H9 (cell line): ENCODE measurements around the gene DBET. TPM values are rescaled to one million over a fixed set of nuclear protein-coding genes. Genes with fewer than 3 reads are reported as not detected.
"Not testable (repeated sequence)": the region's sequence is repeated elsewhere in the genome, so short reads cannot be mapped to it uniquely, and the experiment has no call there.

Experiments used
- DNase-seq: peaks from one replicate; pipeline ENCODE4 v3.0.0-alpha.2; 2017
- H2AFZ ChIP-seq: one replicate; pipeline ENCODE4 v1.6.1; 2013; ENCODE audit warnings: mild to moderate bottlenecking, low read length, control low read depth, moderate library complexity
- H2AK5ac ChIP-seq: 2 replicates; pipeline ENCODE4 v1.6.1; 2013; ENCODE audit warnings: low read length, control low read depth, mixed read lengths; ENCODE audit not compliant: insufficient read length
- H2BK120ac ChIP-seq: one replicate; pipeline ENCODE4 v1.6.1; 2013; ENCODE audit warnings: low read depth, mild to moderate bottlenecking, low read length, control low read depth, inconsistent platforms; ENCODE audit not compliant: poor library complexity, severe bottlenecking
- H2BK12ac ChIP-seq: 2 replicates; pipeline ENCODE4 v1.6.1; 2013; ENCODE audit warnings: low read length, control low read depth, mixed read lengths, low read depth; ENCODE audit not compliant: insufficient read length
- H2BK15ac ChIP-seq: 2 replicates; pipeline ENCODE4 v1.6.1; 2013; ENCODE audit warnings: low read depth, low read length, control low read depth
- H2BK20ac ChIP-seq: one replicate; pipeline ENCODE4 v1.6.1; 2013; ENCODE audit warnings: low read depth, mild to moderate bottlenecking, low read length, control low read depth, inconsistent platforms; ENCODE audit not compliant: poor library complexity, severe bottlenecking
- H2BK5ac ChIP-seq: 2 replicates; pipeline ENCODE4 v1.6.1; 2013; ENCODE audit warnings: low read length, control low read depth, mixed read lengths; ENCODE audit not compliant: insufficient read length
- H3K14ac ChIP-seq: 2 replicates; pipeline ENCODE4 v1.6.1; 2013; ENCODE audit warnings: low read length, control low read depth; ENCODE audit not compliant: insufficient read depth
- H3K18ac ChIP-seq: 2 replicates; pipeline ENCODE4 v1.6.1; 2013; ENCODE audit warnings: low read depth, mild to moderate bottlenecking, mixed read lengths, low read length, control low read depth; ENCODE audit not compliant: insufficient read length
- H3K23ac ChIP-seq: 2 replicates; pipeline ENCODE4 v1.6.1; 2013; ENCODE audit warnings: low read length, control low read depth, mixed read lengths, low read depth; ENCODE audit not compliant: insufficient read length
- H3K23me2 ChIP-seq: 2 replicates; pipeline ENCODE4 v1.6.1; 2013; ENCODE audit warnings: low read depth, mild to moderate bottlenecking, mixed read lengths, low read length, control low read depth; ENCODE audit not compliant: insufficient read length, poor library complexity, severe bottlenecking
- H3K27ac ChIP-seq: 2 replicates; pipeline ENCODE4 v1.5.1; 2013; ENCODE audit warnings: low read length, control low read depth, mixed read lengths, low read depth; ENCODE audit not compliant: insufficient read length
- H3K27me3 ChIP-seq: 2 replicates; pipeline ENCODE4 v1.6.1; 2013; ENCODE audit warnings: low read length, control low read depth, inconsistent platforms; ENCODE audit not compliant: insufficient read depth
- H3K4ac ChIP-seq: 2 replicates; pipeline ENCODE4 v1.6.1; 2013; ENCODE audit warnings: low read depth, mild to moderate bottlenecking, control low read depth, inconsistent platforms, low read length, moderate library complexity
- H3K4me1 ChIP-seq: 2 replicates; pipeline ENCODE4 v1.6.1; 2013; ENCODE audit warnings: low read length, control low read depth, inconsistent platforms; ENCODE audit not compliant: insufficient read depth
- H3K4me2 ChIP-seq: 2 replicates; pipeline ENCODE4 v1.6.1; 2013; ENCODE audit warnings: low read length, control low read depth, mixed read lengths; ENCODE audit not compliant: insufficient read length, insufficient read depth
- H3K56ac ChIP-seq: 2 replicates; pipeline ENCODE4 v1.6.1; 2013; ENCODE audit warnings: low read depth, mild to moderate bottlenecking, mixed read lengths, low read length, control low read depth; ENCODE audit not compliant: insufficient read length
- H3K79me1 ChIP-seq: 2 replicates; pipeline ENCODE4 v1.6.1; 2013; ENCODE audit warnings: low read depth, mild to moderate bottlenecking, moderate library complexity, low read length, control low read depth, inconsistent platforms; ENCODE audit not compliant: insufficient read depth, poor library complexity, severe bottlenecking
- H3K79me2 ChIP-seq: 2 replicates; pipeline ENCODE4 v1.6.1; 2013; ENCODE audit warnings: low read length, control low read depth, inconsistent platforms; ENCODE audit not compliant: insufficient read depth
- H3K9ac ChIP-seq: 2 replicates; pipeline ENCODE4 v1.6.1; 2013; ENCODE audit warnings: low read length, control low read depth, mixed read lengths; ENCODE audit not compliant: insufficient read length; ENCODE audit errors: extremely low read depth
- H3K9me3 ChIP-seq: one replicate; pipeline ENCODE4 v1.6.1; 2013; ENCODE audit warnings: low read depth, low read length, inconsistent platforms; ENCODE audit not compliant: control insufficient read depth
- H3T11ph ChIP-seq: one replicate; pipeline ENCODE4 v1.6.1; 2013; ENCODE audit warnings: mild to moderate bottlenecking, low read length, control low read depth, inconsistent platforms
- H4K20me1 ChIP-seq: one replicate; pipeline ENCODE4 v1.6.1; 2013; ENCODE audit not compliant: control insufficient read depth, insufficient read length, insufficient read depth
- H4K5ac ChIP-seq: 2 replicates; pipeline ENCODE4 v1.6.1; 2013; ENCODE audit warnings: low read depth, mild to moderate bottlenecking, mixed read lengths, low read length, control low read depth; ENCODE audit not compliant: insufficient read length
- H4K8ac ChIP-seq: replicated peaks from 2 replicates; pipeline ENCODE4 v1.6.1; 2013; ENCODE audit warnings: low read length, control low read depth, mixed read lengths, low read depth; ENCODE audit not compliant: insufficient read length
- H4K91ac ChIP-seq: 2 replicates; pipeline ENCODE4 v1.6.1; 2013; ENCODE audit warnings: low read depth, mild to moderate bottlenecking, moderate library complexity, mixed read lengths, low read length, control low read depth; ENCODE audit not compliant: insufficient read length
- H3K27ac Mint-ChIP-seq, 3 experiments: 2 replicates in 2 of 3; 3 replicates in 1 of 3; pipeline ENCODE4 v1.8.0; 2020 to 2021; ENCODE audit warnings: mixed read lengths in 3 of 3, mild to moderate bottlenecking in 1 of 3, moderate library complexity in 1 of 3
- H3K27me3 Mint-ChIP-seq: 2 replicates; pipeline ENCODE4 v1.8.0; 2021; ENCODE audit warnings: low read depth, mild to moderate bottlenecking, moderate library complexity, mixed read lengths
- H3K36me3 Mint-ChIP-seq, 3 experiments: 2 replicates in 2 of 3; 3 replicates in 1 of 3; pipeline ENCODE4 v1.8.0; 2020 to 2021; ENCODE audit warnings: low read depth in 3 of 3, mixed read lengths in 3 of 3; ENCODE audit not compliant: insufficient read depth in 1 of 3
- H3K4me1 Mint-ChIP-seq, 2 experiments: 2 replicates each; pipeline ENCODE4 v1.8.0; 2020; ENCODE audit warnings: mixed read lengths in 2 of 2
- H3K4me3 Mint-ChIP-seq, 2 experiments: 2 replicates in 1 of 2; 3 replicates in 1 of 2; pipeline ENCODE4 v1.8.0; 2020 to 2021; ENCODE audit warnings: mild to moderate bottlenecking in 2 of 2, mixed read lengths in 2 of 2, moderate library complexity in 1 of 2
- H3K9me3 Mint-ChIP-seq, 2 experiments: 2 replicates in 1 of 2; 3 replicates in 1 of 2; pipeline ENCODE4 v1.8.0; 2020; ENCODE audit warnings: mild to moderate bottlenecking in 2 of 2, mixed read lengths in 2 of 2, moderate library complexity in 1 of 2
- WGBS: extraction: QIAGEN DNeasy Blood & Tissue Kit; methylation state at CpG from one replicate; pipeline ENCODE4 v1.1.7; 2013; ENCODE audit warnings: missing lambda C conversion rate, low lambda C conversion rate, mixed read lengths; ENCODE audit not compliant: insufficient read length; ENCODE audit errors: extremely low coverage; 5-methylcytosine and 5-hydroxymethylcytosine counted together
- total RNA-seq: library from RNA; stranded (reverse); gene quantifications from 2 replicates; pipeline ENCODE4 v1.2.1, GENCODE V29; 2021

DBET gene
- total RNA-seq, 1 experiment from 2014 or later: not detected

DNA sequence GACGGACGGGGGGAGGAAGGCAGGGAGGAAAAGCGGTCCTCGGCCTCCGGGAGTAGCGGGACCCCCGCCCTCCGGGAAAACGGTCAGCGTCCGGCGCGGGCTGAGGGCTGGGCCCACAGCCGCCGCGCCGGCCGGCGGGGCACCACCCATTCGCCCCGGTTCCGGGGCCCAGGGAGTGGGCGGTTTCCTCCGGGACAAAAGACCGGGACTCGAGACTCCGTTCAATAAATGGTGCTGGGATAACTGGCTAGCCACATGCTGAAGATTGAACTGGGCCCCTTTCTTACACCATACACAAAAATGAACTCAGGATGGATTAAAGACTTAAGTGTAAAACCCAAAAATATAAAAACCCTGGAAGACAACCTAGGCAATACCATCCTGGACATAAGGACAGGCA, 28.8 kb downstream of the DBET start:
- not testable (repeated sequence) for H3K36me3 Mint-ChIP-seq, H2BK120ac ChIP-seq

DNA sequence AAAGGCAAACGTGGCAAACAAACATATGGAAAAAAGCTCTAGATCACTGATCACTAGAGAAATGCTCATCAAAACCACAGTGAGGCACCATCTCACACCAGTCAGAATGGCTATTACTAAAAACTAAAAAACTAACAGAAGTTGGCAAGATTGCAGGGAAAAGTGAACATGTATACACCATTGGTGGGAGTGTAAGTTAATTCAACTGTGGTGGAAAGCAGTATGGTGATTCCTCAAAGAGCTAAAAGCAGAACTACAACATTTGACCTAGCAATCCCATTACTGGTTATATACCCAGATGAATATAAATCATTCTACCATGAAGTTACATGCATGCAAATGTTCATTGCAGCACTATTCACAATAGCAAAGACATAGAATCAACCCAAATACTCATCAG, 29.7 kb downstream of the DBET start:
- not testable (repeated sequence) for H3K23me2 ChIP-seq, H2BK120ac ChIP-seq, H3K23ac ChIP-seq, H3K4me1 Mint-ChIP-seq, H3K18ac ChIP-seq, H2BK20ac ChIP-seq, H2AFZ ChIP-seq, H4K20me1 ChIP-seq, H2BK12ac ChIP-seq, H3K4me2 ChIP-seq, H3K27me3 ChIP-seq, H3K79me2 ChIP-seq, H3K56ac ChIP-seq, H3K27ac Mint-ChIP-seq, H4K91ac ChIP-seq, H3K14ac ChIP-seq, H3K36me3 Mint-ChIP-seq, H2AK5ac ChIP-seq, H3K79me1 ChIP-seq, H2BK15ac ChIP-seq, H4K8ac ChIP-seq, H3K27ac ChIP-seq, H3K4me3 Mint-ChIP-seq, H3K9me3 ChIP-seq, H3K4ac ChIP-seq, H2BK5ac ChIP-seq, H3K27me3 Mint-ChIP-seq, H3K4me1 ChIP-seq, H3T11ph ChIP-seq, DNase-seq, H3K9ac ChIP-seq, H4K5ac ChIP-seq, H3K9me3 Mint-ChIP-seq
- WGBS: no CpG with 5 or more reads among the region's 1 CpG

More for the DNA sequence above, 28.8 kb downstream of the DBET start:
- not testable (repeated sequence) for H3T11ph ChIP-seq, H3K79me2 ChIP-seq, H3K14ac ChIP-seq, H3K79me1 ChIP-seq, H3K4me1 Mint-ChIP-seq, H3K9me3 ChIP-seq, H2AFZ ChIP-seq, H4K91ac ChIP-seq, H3K23me2 ChIP-seq, H2AK5ac ChIP-seq, H2BK12ac ChIP-seq, H2BK20ac ChIP-seq, H2BK15ac ChIP-seq, H3K27ac Mint-ChIP-seq, DNase-seq, H2BK5ac ChIP-seq, H4K8ac ChIP-seq, H4K20me1 ChIP-seq, H3K4me3 Mint-ChIP-seq, H3K4me2 ChIP-seq, H3K27me3 ChIP-seq, H3K27me3 Mint-ChIP-seq, H4K5ac ChIP-seq, H3K27ac ChIP-seq, H3K23ac ChIP-seq, H3K9me3 Mint-ChIP-seq, H3K4me1 ChIP-seq, H3K4ac ChIP-seq, H3K9ac ChIP-seq, H3K18ac ChIP-seq, H3K56ac ChIP-seq
- no CpG with 5 or more reads among the region's 27 CpGs for WGBS
